GM18517 (cell line): ENCODE measurements around the gene COL9A2.

Source experiments
- ATAC-seq: cut with Tn5 transposase; IDR thresholded peaks from one replicate; pipeline ENCODE4 v1.9.1; 2021; ENCODE audit warnings: mild to moderate bottlenecking, moderate library complexity; ENCODE audit not compliant: unreplicated experiment

COL9A2 gene

DNA sequence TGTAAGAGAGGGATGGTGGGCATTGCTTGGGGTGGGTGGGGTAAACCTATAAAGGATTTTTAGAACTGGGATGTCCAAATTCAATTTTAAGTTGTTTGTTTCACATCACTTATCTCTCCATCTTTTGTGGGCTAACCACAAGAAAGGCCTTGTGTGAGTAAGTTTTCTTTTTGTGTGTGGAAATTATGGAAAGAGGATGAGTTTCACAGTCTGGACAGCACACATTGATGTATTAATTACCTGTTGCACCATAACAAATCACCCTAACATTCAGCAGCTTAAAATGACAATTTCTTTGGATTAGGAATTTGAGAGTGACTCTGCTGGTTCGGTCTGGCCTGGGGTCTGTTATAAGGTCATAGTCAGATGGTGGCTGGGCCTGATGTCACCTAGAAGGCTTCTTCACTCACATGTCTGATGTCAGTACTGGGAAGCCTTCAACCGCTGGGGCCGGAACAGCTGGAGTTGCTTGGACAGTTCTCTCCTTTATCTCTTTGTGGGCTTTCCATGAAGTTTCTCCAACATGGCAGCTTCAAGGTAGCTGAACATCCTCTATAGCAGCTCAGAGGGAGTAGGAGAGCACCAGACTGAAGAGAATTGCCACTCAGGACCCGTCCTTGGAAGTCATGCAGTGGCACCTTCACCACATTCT, 2.0 kb upstream of the COL9A2 start:
- no peak for ATAC-seq

DNA sequence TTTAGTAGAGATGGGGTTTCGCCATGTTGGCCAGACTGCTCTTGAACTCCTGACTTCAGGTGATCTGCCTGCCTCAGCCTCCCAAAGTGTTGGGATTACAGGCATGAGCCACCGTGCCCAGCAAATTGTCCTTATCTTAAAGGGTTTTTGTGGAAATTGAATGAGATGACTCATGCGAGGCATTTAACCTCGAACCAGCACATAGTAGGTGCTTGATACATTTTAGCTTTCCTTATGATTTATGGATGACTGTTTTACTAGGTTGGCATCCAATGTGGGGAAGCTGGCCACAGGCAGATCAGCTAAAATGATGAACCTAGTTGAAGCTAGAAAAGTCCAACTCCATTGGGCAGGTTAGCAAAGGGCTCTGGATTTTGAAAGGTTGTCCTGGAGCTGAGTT, 1.4 kb upstream of the COL9A2 start:
- no peak for ATAC-seq

DNA sequence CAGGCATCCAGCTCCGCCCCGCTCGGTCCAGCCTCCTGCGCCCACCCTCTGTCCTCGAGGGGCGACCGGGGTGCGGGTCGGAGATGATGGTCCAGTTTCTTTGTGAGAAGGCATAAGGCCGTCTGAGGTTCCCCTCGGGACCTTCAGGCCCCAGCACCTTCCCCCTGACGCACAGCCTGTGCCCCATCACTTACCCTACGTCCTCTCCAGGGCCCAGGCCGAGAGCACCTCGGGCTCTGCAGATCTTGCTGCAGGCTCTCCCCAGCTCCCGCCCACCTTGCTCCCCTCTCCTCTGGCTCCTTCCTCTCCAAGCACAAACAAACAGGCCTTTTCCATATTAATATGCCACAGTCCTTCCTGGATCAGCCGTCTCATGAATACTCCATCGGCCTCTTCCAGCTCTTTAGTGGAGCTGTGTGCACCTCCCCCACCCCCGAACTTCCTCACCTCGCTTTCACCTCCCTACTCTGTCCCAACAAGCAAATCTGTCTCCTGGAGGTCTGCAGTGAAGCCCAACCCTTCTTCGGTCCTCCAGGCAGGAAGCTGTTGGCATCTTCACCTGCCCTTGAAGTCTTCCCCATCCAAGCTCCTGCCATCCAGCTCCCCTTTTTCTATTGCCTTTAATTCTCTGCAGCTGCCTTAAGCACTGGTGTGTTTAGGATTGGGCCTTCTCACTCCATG, 448 bp upstream of the COL9A2 start:
- no peak for ATAC-seq

DNA sequence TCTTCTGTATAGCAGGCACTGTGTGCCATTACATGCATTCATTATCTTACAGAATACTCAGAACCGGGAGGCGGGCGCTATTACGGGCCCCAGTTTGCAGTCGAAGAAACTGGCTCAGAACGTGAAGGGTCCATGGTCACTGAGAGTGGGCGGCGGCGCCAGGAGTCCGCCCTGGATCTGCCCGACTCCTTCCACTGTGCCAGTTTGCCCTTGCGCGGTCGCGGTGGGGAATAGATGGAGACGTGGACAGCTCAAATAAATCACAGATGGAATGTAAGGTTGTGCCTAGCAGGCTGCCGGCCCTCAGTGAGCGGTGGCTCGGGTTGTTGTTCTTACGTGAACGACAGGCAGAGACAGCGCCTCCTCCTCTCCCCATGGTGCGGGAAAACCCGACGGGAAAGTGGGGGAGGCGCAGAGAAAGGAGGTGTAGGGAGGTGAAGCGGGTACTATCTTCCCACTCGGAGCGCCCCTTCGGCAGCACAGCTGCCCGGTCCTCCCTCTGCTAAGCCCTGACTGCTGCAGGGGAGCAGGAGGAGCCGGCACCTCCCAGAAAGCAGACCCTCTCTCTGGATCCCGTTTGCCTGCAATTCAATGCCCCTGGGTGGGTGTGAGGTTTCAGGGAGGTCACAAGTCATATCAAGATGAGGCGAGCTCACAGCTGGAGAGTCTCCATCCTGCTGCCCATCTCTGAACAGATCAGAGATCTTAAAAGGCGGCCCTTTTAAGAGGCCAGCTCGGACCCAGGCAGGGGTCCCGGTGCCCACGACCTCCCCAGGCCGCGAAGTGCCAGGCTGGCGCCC, 1.1 kb downstream of the COL9A2 start:
- peak; percentile 12 for ATAC-seq

DNA sequence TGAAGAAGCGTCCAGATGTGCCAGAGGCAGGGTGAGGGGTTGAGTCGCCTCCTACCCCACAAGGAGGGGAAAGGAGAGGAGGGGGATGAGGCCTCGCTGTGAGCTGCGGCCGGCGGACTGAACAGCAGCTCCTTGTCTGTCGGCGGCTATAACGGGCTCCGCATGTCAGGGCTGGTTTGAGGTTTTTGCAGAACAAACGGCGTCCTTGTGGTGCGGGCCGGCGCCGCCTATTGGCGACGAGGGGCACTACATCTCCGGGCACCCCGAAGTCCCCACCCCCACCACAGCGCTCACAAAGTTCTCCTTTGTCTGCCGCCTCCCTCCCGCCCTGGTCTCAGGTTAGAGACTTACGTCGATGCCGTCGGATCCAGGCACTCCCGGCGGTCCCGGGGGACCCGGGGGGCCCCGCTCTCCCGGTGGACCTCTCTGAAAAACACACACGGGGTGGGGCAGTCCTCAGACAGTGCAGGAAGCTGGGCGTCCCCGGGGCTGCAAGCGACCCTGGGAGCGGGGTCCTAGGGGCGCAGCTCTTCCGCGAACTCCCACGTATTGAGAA, 1.8 kb downstream of the COL9A2 start:
- ATAC-seq, result no peak

DNA sequence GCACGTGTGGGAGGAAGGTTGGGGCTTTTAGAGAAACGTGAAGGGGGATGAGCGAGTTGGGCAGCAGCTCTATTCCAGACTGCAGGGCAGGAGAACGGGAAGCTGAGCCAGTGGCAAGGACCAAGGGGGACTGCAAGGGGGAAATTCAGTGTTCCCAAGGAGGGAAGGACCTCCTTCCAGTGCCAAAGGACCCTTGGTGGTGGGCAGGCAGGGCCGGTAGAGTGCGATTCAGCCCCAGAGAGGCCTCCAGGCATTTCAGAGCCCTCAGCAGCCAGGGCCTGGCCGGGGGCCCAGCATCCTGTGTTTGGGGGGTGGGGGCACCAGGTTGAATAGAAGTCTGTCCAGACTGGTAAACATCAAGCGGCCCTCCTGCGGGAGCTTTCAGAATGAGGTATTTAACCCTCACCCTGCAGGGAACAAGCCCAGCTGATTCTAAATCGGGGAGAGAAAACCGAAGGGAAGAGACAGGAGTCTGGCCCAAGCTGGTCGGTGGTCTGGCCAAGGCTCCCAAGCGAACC, 2.3 kb downstream of the COL9A2 start:
- no peak for ATAC-seq

DNA sequence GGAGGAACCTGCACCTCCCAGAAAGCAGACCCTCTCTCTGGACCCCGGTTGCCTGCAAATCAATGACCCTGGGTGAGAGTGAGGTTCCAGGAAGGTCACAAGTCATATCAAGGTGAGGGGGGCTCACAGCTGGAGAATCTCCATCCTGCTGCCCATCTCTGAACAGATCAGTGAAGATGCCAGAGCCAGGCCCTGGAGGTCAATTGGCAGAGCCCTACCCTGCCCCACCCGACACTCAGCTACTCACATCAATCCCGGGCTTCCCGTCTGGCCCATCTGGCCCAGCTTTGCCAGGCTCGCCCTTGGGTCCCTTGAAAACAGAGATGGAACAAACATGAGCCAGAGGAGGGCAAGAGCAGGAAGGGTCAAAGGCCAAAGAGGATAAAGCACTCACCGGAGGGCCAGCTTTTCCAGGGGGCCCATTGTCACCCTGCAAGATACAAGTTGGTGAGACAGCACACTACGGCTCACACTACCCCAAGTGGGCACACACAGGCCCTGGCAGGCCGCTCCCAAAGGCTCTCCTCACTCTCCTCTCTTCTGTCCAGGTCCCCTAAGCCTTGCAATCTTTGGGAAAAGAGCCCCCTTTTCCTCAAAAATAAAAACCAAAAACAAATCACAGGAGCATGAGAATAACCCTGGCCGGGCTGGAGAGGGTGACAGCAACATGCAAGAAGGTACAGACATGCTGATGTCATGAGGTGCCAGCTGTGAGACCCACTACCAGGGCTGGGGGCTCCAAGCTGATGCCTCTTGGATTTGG, 2.9 kb downstream of the COL9A2 start:
- ATAC-seq, result no peak

DNA sequence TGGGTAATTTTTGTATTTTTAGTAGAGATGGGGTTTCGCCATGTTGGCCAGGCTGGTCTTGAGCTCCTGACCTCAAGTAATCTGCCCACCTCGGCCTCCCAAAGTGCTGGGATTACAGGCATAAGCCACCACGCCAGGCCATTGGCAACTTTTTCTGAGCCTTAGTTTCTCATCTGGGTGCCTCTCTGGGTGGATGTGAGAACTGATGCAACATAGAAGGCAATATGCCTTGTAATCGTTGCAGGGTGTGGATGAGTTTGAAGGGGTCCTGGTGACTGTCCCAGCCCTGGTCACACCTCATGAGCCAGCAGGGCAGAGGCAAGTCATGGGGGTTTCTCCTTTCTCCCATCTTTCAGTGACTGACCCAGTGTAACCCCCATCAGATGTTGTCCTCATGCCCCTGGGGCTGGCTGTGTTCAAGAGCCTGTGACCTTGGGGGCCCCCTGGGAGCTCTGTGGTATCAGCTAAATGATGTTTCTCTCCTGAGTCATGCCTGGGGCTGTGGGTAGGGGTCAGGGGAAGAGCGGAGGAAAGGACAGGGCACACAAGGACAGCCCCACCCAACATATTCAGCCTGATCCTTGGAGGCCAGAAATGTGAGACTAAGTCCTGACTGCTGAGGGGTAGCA, 3.6 kb downstream of the COL9A2 start:
- ATAC-seq, result no peak

DNA sequence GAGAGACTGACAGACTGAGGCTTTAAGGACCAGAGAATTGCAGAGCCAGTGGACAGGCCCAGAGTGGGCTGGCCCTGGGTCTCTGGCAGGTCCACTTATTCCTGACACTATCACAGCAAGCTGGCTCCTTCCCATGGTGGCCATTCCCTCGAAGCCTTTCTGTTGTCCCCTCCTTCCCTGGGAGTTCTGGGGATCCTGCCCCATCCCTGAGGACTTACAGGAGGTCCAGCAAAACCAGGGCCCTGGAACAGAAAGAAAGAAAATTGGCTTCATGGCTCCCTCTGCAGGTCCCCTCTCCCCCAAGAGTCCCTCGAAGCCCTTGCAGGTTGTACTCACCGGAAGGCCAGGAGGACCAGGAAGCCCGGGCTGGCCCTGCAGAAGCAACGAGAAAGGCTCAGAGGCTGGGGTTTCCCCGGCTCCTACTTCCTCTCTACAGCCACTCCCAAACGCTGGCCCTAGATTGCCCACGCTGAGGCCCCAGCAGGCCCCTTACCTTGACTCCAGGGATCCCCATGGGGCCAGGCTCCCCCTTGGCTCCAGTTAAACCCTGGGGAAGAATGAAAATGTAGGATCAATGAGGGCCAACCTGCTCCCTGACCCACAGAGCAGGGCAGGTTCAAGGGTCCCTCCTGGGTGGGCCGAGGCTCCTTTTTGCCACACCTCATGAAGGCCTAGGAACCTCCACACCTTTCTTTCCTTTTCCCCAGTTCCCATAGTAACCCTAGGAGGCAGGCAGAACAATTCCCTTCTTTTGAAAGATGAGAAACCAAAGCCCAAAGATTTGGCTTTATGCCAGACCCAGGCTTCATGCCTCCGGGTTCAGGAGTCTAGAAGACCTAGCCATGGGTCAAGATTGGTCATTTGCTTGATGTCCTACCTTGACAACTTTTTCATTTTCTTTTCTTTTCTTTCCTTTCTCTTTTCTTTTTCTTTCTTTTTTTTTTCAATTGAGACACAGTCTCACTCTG, 4.6 kb downstream of the COL9A2 start:
- ATAC-seq, result no peak

DNA sequence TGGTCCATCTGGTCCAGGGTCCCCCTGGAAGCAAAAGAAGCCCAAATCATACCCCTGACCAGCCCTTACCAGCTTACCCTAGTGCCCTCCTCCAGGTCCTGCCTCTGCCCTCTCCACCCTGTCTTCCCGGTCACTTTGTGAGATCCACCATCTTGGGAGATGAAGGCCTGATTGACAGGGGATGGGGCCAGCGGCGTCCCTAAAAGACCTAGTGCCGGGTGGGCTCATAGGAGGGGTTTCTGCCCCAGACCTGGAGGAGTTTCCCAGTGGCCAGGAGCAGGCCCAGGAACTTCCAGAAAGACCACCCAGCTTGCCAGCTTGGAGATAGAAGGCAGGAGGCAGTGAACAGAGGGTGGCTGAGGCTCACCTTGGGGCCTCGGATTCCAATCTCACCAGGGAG, 5.4 kb downstream of the COL9A2 start:
- ATAC-seq, result no peak

DNA sequence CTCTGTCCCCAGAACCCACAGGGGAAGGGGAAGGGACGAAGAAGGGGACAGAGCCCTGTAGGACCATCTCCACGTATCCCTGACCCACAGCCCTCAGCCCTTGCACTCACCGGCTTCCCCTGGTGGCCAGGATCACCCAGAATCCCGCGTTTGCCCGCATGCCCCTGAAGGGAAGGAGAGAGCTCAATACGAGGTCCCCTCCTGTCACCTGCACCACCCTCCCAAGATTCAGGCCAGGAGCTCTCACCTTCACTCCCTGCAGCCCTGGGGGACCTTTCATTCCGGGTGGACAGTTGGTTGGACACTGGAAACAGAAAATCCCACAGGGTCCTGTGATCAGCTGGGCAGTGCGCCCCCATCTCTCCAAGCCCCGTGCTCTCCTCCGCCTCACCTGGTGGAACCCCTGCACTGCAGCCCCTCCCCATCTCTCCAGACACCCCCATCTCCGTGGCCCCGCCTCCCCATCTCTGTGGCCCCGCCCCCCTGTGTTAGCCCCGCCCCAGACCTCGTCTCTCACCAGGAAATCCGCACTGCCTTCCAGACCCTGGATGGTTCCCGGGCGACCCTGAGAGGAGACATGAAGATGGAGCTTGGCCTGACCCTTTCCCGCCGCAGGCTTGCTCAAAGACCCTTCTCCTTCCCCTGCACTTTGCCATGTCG, 6.0 kb downstream of the COL9A2 start:
- no peak for ATAC-seq

DNA sequence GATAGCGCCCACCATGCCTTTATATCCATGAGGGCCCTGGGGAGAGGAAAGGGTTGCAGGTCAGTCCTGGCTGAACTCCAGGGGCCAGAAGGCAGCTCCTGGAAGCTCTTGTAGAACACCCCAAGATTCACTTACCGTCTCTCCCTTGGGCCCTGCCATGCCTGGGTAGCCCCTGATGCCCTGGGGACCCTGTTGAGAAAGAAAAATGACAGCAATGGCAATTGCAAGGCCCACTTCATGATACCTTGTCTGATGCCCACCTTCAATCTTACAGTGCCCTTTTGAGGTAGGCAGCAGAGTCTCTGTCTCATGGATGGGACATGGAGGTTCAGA, 7.0 kb downstream of the COL9A2 start:
- no peak for ATAC-seq

DNA sequence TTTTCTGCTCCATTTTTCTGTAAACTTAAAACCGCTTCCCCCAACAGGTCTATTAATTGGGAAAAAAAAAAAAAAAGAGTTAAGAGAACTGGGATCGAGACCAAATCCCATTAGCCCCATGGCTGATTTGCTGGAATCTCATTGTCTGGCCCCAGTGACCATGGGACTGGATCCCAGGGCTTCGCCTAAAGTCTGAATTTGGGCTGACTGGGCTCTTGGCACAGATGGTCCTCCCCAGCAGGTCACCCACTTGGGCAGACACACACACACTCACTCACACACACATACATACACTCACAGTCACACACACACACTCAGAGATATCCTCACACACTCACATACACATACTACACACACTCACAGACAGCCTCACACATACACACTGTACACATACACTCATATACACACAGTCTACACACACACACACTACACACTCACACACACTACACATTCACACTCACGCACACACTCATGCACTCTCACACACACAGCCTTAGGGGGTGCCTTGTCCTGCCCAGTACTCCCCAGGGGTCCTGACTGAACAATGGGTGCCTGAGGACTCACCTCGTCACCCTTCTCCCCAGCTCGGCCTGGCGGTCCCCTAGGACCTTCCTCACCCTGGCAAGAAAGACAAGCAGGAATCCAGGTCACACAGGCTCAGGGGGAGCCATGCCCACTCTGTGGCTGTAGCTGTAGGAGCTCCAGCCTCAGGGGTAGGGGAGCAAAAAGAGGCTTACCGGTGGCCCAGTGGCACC, 7.5 kb downstream of the COL9A2 start:
- no peak for ATAC-seq

DNA sequence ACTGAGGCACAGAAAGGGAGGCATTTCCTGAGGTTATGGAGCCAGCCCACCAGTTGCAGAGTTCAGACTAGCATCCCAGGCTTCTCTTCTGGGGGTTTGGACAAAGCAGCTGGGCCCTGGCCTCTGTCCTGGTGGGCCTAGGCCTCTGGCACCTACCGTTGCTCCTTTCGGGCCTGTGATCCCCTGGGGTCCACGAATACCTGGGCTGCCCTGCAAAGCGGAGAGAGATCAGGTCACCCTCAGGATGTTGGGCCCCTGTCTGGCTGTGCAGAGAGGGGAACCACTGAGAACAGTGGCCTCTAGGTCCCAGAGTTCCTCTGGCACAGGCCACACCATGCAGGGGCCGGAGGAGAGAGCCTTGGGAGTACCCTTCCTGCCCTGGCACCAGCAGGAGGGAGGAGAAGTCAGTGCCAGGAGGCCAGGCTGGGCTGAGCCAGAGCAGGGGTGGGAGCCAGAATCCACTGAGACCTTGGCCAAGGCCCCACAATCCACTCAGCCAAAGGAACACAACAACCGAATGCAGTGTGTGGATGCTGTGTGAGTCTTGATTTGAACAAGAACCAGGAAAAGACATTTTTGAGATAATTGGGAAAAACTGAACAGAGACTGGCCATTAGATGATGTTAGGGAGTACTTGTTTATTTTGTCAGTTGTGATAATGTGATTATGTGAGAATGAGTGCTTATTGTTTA, 8.9 kb downstream of the COL9A2 start:
- no peak for ATAC-seq

DNA sequence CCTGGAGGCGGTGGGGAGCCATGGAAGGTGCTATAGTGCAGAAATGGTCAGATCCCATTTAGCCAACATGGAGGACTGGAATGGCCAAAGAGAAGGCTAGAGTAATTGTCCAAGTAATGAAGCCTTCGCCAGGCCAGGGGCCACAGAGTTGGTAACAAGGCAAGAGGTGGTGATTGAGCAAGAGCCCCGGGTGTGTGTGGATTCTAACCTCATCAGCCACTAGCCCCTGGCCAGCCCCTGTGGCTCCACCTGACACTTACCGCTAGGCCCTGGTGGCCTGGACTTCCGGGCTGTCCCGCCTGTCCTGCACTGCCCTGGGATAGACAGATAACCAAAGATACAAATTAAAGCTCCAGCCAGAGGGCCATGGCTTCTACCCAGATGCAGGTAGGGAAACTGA, 9.9 kb downstream of the COL9A2 start:
- no peak for ATAC-seq

DNA sequence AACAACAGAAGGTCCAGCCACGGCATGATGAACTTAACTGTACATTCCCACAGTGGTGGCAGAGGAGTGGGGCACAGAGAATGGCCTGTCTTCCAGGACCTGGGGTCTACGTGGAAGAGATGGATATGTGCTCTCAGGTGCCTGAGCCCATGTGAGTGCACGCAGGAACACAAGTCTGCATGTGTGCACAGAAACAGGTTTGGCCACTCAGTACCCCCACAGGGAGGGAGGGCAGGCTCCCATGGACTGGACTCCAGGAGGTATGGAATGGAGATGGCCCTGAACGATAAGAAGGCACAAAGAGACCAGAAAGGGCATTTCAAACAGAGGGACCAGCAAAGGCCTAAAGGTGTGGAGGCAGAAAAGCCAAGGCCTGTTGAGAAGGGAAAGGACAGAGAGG, 10.8 kb downstream of the COL9A2 start:
- no peak for ATAC-seq

DNA sequence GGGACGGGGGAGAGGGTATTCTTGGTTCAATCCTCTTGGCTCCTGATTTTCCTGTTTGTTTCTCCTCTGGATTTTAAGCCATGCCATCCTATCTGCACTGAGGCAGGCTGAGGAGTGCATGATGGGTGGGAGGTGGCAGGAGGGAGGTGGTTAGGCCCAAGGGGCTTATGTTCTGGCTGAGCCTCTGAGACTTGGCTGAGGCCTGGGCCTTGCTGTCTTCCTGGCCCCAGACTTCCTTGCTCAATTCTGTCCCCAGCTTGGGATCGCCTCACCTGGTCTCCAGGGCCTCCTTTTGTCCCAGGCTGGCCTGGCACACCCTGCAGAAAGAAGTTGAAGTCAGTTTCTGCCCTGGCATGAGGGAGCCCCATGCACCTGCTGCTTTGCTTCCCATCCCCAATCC, 11.2 kb downstream of the COL9A2 start:
- no peak for ATAC-seq

DNA sequence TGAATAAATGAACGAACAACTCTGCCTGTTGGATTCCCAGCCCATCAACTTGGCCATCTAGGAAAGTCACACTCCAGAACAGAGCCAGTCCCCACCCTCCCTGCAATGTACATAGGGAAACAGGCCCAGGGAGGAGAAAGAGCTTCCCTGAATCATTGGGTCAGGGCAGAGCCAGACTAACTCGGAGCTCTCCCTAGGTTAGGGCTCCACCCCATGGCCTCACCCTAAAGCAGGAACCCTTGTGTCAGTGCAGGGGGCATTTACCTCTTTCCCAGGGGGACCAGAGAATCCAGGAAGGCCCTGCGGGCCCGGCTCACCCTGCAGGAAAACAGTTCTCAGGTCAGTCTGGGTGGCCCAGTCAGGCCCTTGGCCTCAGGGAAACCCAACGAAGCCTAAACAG, 11.6 kb downstream of the COL9A2 start:
- no peak for ATAC-seq
